NCI-H187 treated with DMSO at 0.1 percent for 48 hours (cell line): ENCODE results near the gene GRID1.
"Not testable (repeated sequence)": the region's sequence is repeated elsewhere in the genome, so short reads cannot be mapped to it uniquely, and the experiment has no call there.

Experiments used
- DNase-seq: peaks from one replicate; lab custom pipeline; 2025; lab: John Stamatoyannopoulos, UW

The GRID1 gene

DNA sequence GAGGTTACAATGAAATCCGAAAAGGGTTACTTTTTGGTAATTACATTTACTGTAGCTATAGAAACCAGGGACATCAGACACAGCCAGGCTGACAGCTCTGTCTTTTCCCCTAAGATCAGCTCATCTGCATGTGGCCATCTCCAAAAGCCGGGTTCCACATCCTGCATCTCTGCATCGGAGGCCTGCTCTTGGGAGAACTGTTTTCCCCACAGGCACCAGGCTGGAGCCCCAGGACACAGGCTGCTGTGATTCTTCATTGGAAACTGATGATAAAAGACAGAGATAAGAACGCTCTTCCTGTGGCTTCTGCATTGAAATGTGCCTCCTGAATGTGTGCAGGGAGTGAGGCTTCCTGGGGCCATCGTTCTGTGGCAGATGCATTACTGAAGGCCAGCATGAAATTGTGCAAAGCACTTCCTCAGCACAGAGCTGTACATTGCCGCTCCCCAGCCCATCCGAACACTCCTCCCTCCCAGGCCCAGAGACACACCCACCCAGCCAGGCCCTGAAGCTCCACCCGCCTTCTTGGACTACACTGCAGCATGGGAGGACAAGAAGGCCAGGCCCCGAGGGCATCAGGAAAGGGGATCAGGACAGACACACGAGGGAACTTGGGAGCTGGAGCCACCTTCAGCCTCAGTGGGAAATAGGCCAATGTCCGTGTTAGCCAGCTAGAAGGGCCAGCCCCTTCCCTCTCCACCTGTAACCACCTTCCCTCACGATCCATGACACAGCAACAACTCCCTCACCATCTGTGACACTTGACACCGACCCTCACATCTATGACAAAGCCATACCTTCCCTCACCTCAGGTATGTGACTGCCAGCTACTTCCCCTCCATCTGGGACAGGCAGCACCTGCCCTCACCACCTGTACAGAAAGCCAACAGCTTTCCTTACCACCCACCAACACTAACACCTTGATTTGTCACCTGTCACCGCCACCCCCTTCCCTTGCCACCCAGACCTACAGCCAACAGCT is 113.2 kb downstream of the GRID1 start:
- DNase-seq: no peak

DNA sequence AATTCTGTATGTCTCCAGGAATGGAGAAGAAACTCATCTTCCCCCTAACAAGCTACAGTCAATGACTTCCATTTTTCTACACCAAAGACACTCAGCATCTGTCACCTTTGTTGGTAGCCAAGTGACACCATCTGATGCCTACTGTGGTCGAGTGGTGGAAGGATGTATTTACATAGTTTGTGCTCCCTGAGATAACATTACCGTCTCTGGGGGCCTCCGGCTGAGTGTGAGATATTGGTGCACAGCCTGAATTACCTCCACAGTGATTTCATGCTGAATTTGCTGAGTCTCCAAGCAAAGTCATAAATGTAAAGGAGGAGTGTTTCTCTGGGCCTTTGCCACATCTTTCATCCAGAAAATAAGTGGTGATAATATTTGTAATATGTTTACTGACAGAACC is 114.0 kb downstream of the GRID1 start:
- no peak for DNase-seq

DNA sequence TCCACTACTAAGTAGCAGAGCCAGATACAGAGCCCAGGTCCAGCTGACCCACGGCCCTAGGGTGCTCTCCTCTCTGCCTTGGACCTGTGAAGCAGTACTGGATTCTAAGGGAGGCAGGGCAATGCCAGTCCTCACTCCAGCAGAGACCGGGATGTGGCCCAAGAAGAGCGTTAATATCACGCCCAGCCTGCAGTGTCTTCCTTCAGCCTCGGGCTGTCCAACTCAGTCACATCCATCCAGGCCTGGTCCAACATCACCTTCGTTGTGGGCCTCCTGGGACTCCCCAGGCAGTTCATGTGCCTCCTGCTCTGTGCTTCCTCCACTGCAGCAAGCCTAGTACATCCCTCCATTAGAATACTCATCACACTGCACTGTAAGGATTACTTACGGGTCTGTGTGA is 114.5 kb downstream of the GRID1 start:
- no peak for DNase-seq

DNA sequence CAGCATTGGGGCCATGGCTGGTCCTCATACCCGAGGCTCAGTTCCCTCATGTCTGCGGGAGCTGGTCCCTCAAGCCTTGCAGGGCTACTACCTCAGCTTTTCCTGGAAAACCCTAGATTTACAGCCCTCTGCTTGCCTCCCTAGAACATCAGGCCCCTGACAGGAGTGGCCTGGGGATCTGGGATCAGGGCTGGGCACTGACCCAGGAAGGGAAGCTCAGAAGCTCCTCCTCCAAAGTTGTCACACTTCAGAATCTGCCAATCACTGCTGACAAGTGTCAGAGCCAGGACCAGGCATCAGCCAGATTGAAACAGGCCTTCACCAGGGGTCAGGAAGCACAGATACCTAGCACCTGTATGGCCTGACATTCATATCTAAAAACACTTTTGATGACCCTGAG is 115.2 kb downstream of the GRID1 start:
- no peak for DNase-seq

DNA sequence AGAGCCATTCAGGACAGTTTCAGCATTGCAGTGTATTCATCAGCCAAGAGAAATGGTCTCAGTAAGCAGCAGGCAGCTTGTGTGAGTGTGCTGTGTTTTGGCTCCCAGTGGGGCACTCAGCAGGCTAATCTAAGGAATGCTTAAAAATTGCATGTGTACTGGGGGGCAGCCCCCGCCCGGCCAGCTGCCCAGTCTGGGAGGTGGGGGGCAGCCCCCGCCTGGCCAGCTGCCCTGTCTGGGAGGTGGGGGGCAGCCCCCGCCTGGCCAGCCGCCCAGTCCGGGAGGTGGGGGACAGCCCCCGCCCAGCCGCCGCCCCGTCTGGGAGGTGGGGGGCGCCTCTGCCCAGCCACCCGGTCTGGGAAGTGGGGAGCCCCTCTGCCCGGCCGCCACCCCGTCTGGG is 116.2 kb downstream of the GRID1 start:
- DNase-seq: no peak

DNA sequence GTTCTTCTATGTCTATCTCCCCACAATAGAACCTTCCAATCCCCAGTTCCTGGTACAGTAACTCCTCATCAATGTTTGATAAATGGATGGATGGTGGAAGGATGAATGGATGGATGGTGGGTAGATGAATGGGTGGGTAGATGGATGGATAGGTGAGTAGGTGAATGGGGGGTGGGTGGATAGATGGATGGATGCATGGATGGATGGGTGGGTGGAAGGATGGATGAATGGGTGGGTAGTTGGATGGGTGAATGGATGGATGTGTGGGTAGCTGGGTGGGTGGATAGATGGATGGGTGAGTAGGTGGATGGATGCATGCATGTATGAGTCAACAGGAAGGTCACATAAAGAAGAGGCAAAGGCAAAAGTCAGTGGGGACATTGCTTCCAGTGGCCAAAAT is 116.8 kb downstream of the GRID1 start:
- DNase-seq: no peak

DNA sequence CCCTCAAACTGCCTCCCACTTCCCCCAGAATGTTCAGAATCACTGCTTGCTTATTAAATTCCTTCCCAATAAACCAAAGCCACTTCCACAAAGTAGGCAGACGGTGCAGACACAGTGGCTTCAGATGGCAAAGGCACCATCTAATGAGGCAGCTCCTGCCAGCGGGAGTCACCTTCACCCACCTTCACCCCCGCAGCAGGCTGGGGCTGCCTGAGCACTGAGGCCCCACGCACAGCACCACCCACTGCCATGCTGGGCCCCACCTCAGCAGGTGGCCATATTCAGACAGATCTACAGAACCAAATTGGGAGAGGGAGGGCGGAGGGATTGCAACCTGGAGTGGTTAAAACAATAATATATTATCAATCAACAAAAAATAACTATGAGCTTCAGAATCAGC is 118.5 kb downstream of the GRID1 start:
- no peak for DNase-seq

DNA sequence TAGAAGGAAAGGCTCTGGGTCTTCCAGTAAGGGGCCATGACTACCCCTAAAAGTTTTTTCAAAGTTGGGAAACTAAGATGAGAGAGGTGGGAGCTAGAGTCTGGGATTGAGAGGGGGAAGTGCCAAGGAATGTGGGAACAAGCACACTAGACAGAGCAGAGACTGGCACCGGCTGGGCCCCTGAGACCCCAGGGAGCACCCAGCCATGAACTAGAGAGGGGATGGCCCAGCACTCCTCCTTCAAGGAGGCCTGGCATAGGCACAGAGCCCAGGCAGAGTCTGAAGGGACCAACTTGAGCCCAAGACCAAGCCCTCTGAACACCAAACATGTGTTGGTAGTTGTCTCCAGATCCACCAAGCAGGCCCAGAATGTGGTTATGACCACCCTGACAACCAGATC is 119.0 kb downstream of the GRID1 start:
- no peak for DNase-seq

DNA sequence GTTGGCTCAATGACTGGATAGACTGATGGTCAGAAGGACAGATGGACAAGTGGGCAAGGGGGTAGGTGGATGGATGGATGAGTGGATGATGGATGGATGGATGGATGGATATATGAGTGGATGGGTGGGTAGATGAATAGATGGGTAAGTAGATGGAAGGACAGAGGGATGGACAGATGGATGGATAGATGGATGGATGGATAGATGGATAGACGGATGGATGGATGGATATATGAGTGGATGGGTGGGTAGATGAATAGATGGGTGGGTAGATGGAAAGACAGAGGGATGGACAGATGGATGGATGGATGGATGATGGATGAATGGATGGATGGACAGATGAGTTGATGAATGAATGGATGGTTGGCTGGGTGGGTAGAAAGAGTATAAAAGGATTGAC is 119.5 kb downstream of the GRID1 start:
- no peak for DNase-seq

DNA sequence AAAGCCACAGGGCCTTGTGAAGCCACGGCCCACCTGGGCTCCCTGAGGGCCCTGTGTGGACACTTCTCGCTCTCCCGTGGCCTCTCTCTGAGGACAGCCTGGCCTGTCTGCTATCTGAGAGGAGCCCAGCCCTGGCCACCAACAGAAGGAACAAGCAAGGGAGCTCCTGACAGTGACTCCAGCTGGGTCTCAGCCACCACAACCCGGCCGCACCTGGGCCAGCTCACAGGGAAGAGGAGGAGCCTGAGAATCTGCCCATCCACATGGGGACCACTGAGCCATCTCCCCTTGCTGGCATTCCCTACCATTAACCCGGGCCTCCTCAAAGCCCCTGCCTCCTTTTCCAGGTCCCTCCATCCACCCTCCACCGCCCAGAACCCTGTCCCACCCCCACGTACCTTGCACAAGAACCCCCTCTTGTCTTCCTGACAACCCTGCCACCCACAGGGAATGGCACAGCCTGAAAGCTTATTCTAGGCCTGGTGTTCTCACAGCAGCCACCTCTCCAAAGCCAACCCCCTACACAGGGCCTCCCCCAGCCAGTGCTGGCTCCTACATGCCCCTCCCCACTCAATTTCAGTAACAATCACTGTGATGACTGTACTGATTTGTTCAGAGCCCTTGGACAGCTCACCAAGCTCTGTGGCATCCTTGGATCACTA is 120.2 kb downstream of the GRID1 start:
- no peak for DNase-seq

DNA sequence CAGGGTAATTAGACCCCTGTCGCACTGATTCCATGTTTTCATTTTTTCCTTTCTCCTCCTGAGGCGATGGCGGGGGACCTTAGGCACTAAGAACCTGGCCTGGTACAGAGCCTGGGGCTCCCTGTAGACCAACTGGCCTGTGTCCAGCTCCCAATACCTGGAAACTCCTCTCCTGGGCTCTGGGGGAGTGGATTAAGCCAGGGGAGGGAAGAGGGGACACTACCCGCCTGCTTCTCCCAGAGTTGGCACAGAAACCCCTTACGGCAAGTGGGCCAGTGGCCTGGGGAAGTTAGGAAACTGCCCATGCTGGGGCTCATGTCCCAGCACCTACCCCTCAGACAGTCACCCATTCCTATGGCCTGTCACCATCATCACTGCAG is 121.6 kb downstream of the GRID1 start:
- no peak for DNase-seq

DNA sequence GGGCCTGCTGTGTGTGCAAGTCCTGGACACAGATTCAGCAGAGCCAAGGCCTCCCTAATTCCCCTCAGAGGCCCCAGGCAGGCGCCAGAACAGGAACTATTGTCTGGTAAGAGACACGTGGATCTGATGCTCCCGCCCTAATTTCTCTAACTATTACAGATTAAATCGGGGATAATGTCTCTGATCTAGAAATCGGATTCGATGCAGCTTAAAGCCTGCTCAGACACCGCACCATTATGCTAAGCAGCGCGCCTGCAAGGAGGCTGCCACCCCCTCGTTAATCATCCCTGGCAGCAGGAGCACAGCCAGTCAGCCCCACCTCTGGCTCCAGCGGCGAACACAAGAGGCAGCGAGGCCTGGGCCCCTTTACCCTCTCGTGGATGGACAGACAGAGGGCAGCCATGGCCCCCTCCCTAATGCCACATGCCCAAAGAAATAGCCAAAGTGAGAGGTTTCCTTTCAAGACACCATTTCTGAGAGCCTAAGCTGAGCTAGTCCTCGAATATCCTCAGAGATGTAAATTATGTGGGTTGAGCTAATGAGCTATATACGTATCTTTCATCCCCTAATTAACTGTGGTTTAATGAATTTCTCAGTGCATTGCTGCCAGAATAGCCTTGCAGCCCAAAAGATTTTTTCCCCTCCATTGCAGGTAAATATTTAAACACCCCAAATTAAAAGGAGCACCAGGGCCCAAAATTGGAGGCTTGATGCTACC is 122.1 kb downstream of the GRID1 start:
- no peak for DNase-seq

DNA sequence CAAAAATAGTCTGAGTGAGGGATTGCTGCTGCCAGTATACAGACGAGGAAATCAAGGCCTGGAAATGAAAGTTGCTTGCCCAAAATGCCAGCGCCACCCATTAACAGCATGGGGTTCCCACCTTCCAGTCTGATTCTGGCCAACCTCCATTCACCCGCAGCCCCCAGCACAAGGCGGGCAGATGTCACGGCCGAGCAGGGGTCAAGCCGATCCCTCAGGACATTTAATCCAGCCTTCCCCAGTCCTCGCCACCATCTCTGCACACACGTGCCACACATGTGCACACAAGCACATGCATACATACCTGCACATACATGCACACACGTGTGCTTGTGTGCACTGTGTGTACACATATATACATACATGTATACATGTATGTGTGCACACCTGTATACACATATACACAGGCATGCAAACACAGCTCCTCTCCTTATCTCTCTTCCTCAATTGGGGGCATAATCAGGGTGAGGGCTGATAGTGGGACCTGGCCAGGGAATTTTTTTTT is 122.9 kb downstream of the GRID1 start:
- no peak for DNase-seq

DNA sequence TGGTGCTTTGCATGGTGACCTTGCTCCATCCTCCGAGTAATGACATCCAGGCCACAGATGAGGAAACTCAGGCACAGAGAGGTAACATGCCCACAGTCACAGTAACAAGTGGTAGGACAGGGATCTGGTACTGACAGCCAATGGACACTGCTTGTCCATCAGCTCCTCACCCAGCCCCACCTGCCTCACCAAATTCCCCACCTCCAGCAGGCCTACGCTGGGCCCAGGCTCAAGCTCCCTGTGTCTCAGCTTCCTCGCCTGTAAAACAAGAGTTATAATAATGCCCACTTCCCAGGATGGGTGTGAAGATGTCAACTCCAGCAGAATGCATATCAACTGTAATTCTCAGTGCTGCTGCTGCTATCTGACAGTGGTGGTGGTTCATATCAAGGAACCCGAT is 123.8 kb downstream of the GRID1 start:
- no peak for DNase-seq

DNA sequence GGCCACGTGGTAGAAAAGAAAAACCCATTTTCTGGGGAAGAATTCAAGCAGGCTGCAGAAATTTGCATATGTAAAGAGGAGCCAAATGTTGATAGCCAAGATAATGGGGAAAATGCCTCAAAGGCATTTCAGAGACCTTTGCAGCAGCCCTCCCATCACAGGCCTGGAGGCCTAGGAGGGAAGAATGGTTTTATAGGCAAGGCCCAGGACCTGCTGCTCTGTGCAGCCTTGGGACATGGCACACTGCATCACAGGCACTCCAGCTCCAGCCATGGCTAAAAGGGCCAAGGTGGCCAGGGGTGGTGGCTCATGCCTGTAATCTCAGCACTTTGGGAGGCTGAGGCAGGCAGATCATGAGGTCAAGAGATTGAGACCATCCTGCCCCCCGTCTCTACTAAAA is 128.5 kb downstream of the GRID1 start:
- DNase-seq: not testable (repeated sequence)

DNA sequence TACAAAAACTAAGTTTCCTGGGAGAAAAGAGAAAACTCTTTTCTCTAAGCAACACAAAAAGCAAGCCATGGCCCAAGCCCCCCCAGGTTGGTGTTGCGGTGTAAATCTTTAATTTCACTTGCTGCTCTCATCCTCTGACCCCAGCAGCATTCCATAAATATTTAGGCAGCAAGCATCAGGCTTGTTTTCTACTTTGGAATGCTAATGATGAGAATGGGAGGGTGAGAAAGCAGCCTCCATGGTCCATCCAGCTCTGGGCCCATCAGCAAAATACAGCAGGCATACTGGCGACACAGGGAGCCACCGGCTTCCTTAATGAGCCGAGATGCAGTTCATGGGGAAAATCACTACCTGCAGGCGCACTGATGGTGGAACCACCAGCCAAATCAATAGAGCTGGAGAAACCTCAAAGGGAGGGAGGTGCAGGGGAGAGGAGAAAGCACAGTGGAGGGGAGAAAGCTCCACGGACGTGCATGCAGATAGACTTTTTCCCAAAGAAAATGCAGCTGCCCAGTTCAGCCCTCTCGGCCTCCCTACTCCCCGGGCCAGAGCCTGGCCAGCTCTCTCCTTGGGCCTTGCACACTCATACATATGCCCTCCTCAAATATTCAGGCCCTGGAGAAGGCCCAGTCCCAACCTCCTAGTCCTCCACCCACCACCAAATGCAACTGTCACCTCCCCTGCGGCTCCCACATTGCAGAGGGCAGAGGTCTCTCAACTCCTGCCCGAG is 131.9 kb downstream of the GRID1 start:
- DNase-seq: no peak

DNA sequence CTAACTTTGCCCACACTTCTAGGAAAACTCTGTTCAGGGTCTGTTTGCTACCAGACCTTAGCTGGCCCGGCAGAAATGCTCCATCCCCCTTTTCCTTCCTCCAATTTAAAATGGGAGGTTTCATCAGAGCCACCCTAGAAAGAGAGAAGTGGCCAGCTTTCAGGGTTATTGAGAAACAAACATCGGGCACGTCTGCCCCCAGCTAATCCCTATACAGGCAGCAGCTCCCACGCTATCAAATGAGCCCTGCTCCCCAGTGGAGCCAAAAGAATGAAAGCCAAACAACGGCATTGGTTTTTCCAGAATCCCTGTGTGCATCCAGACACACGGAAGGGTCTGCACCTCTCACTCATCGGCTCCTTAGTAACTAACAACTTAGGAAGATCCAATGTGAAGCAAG is 132.5 kb downstream of the GRID1 start:
- no peak for DNase-seq

DNA sequence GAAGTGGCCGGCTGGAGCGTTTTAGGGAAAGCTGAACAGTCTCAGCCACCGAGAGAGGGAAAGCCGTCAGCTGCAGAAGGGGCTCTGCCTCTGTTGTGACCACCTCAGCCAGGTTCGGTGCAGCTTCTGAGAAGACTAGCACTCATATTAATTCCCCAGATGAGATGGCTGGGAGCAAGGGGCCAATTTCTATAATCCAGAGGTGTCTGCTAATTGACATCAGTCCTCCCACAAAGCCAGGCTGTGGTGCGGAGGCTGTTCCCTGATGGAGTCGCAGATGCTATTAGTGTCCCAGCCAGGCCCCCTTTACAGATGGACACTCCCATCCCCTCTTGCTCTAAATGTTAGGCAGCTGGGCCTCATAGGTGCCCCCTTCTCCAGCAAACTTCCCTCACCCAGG is 133.5 kb downstream of the GRID1 start:
- no peak for DNase-seq

DNA sequence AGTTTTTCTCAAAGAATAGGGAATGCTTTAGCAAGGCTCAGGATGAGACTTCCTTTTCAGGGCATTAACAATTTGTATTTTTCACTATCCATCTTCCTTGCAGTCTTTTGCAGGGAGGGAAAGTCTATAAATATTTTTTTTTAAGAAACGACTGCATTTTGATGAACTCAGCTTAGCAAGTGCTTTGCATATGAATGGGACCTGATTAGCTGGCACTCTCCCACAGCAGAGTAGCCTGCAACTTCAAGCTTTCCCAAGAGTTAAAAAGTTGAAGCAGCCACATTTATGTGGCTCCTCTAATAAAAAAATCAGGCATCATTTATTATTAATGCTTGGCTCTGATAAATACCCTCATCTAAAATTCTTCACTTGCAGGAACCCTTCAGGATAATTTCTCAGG is 134.0 kb downstream of the GRID1 start:
- DNase-seq: no peak

DNA sequence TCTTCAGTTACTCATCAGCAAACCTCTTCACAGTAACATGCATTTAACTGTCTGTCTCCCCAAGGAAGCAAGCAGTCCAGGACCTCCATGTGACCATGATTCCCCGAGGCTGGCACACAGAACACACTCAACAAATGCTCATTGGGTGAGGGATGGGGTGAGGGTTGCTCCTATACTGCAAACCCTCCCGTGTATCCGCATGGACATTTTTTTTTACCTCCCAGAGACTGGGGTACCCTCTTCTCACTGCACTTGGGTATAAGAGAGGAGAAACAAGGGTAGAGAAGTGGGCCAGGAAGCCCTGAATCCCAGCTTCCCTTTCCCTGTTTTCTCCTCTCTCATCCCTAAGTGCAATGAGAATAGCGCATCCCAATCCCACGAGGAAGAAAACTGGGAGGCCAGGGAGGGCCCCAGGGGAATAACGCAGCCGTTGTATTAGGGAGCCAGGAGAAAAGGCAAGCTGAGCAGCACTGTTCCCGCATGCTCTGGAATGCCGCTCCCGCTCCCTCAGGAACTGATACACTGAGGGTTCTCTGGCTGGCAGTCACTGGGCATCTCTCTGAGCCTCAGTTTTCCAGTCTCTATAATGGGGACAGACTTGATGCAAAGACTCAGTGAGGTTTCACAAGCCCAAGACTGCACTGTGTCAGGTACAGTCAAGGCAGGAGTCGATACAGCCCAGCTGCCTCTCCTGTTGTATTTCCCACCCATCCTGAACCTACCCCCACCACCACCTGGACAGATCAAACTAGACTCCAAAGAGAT is 134.6 kb downstream of the GRID1 start:
- DNase-seq: no peak

DNA sequence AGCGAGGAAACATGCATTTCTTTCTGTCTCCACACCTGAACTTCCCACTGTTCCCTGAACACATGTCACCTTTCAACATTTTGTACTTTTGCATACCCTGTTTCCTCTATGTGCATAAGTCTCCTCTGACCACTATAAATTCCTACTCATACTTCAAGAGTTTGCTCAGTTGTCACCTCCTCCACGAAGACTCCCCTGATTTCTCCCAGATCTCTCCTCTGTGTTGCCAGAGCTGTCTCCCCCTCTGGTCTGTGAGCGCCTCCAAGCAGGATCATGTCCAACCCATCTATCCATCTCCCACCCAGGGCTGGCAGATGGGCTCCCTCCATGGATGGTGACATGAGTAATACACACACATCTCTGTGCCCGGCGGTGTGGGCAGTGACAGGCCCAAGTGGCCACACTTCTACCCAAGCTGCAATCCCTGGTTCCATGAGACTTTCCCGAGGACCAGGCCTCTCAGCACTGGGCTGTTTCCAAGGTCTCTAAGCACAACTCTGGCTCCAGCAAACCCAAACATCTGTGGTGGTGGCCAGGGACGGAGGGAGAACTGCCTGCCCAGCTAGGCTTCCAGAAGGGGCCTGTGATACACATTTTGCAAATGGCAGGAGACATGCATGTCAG is 135.9 kb downstream of the GRID1 start:
- no peak for DNase-seq
